Panc1 (cell line): ENCODE data around the gene SLC1A2.

ENCODE experiments used
- TCF7L2 ChIP-seq: IDR thresholded peaks from 2 replicates; pipeline ENCODE4 v1.6.1; 2011; ENCODE audit warnings: mild to moderate bottlenecking, low read depth, low read length, inconsistent platforms
- TF ChIP-seq, protein P1 (sequence below): fragments of 450-650 bp; IDR thresholded peaks from 2 replicates; pipeline ENCODE4 v1.5.1; 2017; ENCODE audit warnings: mild to moderate bottlenecking

DNA sequence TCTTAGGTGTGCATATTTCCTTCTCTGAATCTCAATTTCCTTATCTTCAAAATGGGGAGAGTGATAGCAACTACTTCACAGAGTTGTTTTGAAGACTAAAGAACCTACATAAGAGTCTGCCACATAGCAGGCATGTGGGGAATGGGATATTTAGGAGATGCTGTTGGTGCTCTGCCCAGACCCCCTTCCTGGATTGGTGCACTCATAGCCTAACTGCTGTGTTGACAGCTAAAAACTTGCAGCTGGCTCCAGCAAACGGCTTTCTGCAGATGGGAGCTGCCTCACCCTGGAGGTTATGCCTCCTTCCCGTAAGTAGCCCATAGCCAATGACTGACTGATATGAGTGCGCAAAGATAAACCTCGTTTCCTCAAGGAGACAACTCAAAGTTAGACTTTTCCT lies 174.3 kb downstream of the SLC1A2 start:
- TF ChIP-seq, protein P1, sequence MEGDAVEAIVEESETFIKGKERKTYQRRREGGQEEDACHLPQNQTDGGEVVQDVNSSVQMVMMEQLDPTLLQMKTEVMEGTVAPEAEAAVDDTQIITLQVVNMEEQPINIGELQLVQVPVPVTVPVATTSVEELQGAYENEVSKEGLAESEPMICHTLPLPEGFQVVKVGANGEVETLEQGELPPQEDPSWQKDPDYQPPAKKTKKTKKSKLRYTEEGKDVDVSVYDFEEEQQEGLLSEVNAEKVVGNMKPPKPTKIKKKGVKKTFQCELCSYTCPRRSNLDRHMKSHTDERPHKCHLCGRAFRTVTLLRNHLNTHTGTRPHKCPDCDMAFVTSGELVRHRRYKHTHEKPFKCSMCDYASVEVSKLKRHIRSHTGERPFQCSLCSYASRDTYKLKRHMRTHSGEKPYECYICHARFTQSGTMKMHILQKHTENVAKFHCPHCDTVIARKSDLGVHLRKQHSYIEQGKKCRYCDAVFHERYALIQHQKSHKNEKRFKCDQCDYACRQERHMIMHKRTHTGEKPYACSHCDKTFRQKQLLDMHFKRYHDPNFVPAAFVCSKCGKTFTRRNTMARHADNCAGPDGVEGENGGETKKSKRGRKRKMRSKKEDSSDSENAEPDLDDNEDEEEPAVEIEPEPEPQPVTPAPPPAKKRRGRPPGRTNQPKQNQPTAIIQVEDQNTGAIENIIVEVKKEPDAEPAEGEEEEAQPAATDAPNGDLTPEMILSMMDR = no peak
- TF ChIP-seq TCF7L2 = no peak
